ENCODE data around the gene JAML. TPM values are rescaled to one million over a fixed set of nuclear protein-coding genes. Genes with fewer than 3 reads are reported as not detected.
A peak's percentile ranks its signal among the peaks of the same experiment; 100 is the strongest.

Gene JAML
- total RNA-seq, 1 experiment from 2014 or later: not detected

- H3K9me3 Mint-ChIP-seq (ENCODE audit: unreplicated experiment): no peaks in the 10 kb centered on the region
Observed at GRCh38 chr11:118169300-118170140, 55.3 kb downstream of the JAML start.

DNA sequence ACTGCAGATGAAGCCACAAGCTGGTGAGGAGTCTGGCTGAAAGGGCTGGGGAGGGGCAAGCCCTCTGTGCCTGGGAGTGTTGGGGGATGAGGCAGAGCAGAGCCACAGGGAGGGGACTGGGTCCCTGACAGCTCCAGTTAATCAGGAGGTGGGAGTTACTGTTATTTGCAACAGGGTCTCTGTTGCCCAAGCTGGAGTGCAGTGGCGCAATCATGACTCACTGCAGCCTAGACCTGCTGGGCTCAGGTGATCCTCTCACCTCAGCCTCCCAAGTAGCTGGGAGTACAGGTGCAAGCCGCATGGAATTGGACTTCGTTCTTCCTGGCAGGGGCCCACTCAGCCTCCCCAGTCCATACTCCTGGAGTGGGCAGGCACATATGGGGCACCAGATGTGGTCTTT, 56.1 kb downstream of the JAML start:
- BruUV-seq (replicated peaks): no TSS peak
- H3K9me3 Mint-ChIP-seq (ENCODE audit: unreplicated experiment): no peaks in the 10 kb centered on the region
- no peak for TF ChIP-seq CTCF (IDR thresholded peaks at IDR 0.05; ENCODE audit: unreplicated experiment)
- no peak overlapping the region for H3K4me3 Mint-ChIP-seq (ENCODE audit: unreplicated experiment)
- DNase-seq (ENCODE audit: unreplicated experiment): peak; percentile 66
- CTCF ChIA-PET: interaction anchor here (0.6 to 5.6 kb wide), 5 partner anchors 11 to 1608 kb away, joined by 3 to 89 read pairs (median 5); no protein-coding TSS in a partner anchor
- no peak overlapping the region for H3K27ac Mint-ChIP-seq (ENCODE audit: low read depth, unreplicated experiment)
- H3K4me1 Mint-ChIP-seq (ENCODE audit: insufficient read depth, unreplicated experiment): no peaks in the 10 kb centered on the region
- peaks cover 35% of the 10 kb centered on the region for H3K27me3 Mint-ChIP-seq (ENCODE audit: insufficient read depth, unreplicated experiment)
- no peaks in the 10 kb centered on the region for H3K36me3 Mint-ChIP-seq (ENCODE audit: insufficient read depth, unreplicated experiment)
- POLR2A ChIA-PET: no interaction called here
- intact Hi-C loops (cut with micrococcal nuclease): no loop called here

More at GRCh38 chr11:118169300-118170140, 55.3 kb downstream of the JAML start:
- H3K27me3 Mint-ChIP-seq (ENCODE audit: insufficient read depth, unreplicated experiment): peaks cover 31% of the 10 kb centered on the region
- no peak for DNase-seq (ENCODE audit: unreplicated experiment)
- no peak overlapping the region for H3K27ac Mint-ChIP-seq (ENCODE audit: low read depth, unreplicated experiment)
- no peak for TF ChIP-seq CTCF (IDR thresholded peaks at IDR 0.05; ENCODE audit: unreplicated experiment)
- H3K36me3 Mint-ChIP-seq (ENCODE audit: insufficient read depth, unreplicated experiment): no peaks in the 10 kb centered on the region
- no peak overlapping the region for H3K4me3 Mint-ChIP-seq (ENCODE audit: unreplicated experiment)
- intact Hi-C loops (cut with micrococcal nuclease): loop anchor here (10.0 kb wide), 1 partner anchor 365 kb away; no protein-coding TSS in a partner anchor
- ChIA-PET CTCF (interaction anchor here (0.5 to 5.6 kb wide), 9 partner anchors 10 to 1609 kb away, joined by 3 to 89 read pairs (median 4); no protein-coding TSS in a partner anchor), POLR2A (interaction anchor here (1.0 kb wide), 1 partner anchor 13 kb away, joined by 4 read pairs; no protein-coding TSS in a partner anchor)
- H3K4me1 Mint-ChIP-seq (ENCODE audit: insufficient read depth, unreplicated experiment): no peaks in the 10 kb centered on the region
- no TSS peak for BruUV-seq (replicated peaks)

- H3K27ac Mint-ChIP-seq (ENCODE audit: low read depth, unreplicated experiment): no peak overlapping the region
- TF ChIP-seq CTCF (IDR thresholded peaks at IDR 0.05; ENCODE audit: unreplicated experiment): no peak
- no peaks in the 10 kb centered on the region for H3K4me1 Mint-ChIP-seq (ENCODE audit: insufficient read depth, unreplicated experiment)
- BruUV-seq (replicated peaks): no TSS peak
- DNase-seq (ENCODE audit: unreplicated experiment): no peak
- intact Hi-C loops (cut with micrococcal nuclease): no loop called here
- peaks cover 39% of the 10 kb centered on the region for H3K27me3 Mint-ChIP-seq (ENCODE audit: insufficient read depth, unreplicated experiment)
- H3K9me3 Mint-ChIP-seq (ENCODE audit: unreplicated experiment): no peaks in the 10 kb centered on the region
- ChIA-PET POLR2A (no interaction called here), CTCF (interaction anchor here (2.0 to 5.6 kb wide), 3 partner anchors 11 to 30 kb away, joined by 5 to 89 read pairs (median 66); no protein-coding TSS in a partner anchor)
- no peaks in the 10 kb centered on the region for H3K36me3 Mint-ChIP-seq (ENCODE audit: insufficient read depth, unreplicated experiment)
- H3K4me3 Mint-ChIP-seq (ENCODE audit: unreplicated experiment): no peak overlapping the region
Observed at GRCh38 chr11:118168316-118168715, 56.5 kb downstream of the JAML start.

DNA sequence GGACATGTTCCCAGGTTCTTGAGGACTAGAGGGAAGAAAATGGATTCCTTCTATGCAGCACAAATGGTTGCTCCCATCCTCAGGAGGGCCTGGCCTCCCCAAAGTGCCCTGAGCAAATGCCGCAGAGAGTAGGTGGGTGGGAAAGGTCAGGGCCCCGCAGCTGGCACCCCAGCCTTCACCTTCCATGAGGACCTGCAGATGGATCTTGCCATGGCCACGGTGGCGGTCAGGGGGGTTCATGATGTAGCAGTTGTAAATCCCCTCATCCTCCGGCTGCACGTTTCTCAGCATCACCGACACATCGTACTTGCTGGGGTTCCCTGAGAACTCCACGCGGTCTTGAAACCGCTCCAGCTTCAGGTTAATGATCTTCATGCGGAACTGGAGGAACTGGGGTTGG, 56.9 kb downstream of the JAML start:
- peaks cover 43% of the 10 kb centered on the region for H3K27me3 Mint-ChIP-seq (ENCODE audit: insufficient read depth, unreplicated experiment)
- no peak overlapping the region for H3K4me3 Mint-ChIP-seq (ENCODE audit: unreplicated experiment)
- BruUV-seq (replicated peaks): no TSS peak
- TF ChIP-seq CTCF (IDR thresholded peaks at IDR 0.05; ENCODE audit: unreplicated experiment): no peak
- H3K27ac Mint-ChIP-seq (ENCODE audit: low read depth, unreplicated experiment): no peak overlapping the region
- intact Hi-C loops (cut with micrococcal nuclease): no loop called here
- H3K36me3 Mint-ChIP-seq (ENCODE audit: insufficient read depth, unreplicated experiment): no peaks in the 10 kb centered on the region
- H3K9me3 Mint-ChIP-seq (ENCODE audit: unreplicated experiment): no peaks in the 10 kb centered on the region
- DNase-seq (ENCODE audit: unreplicated experiment): no peak
- H3K4me1 Mint-ChIP-seq (ENCODE audit: insufficient read depth, unreplicated experiment): no peaks in the 10 kb centered on the region
- ChIA-PET POLR2A (no interaction called here), CTCF (interaction anchor here (2.0 to 5.1 kb wide), 2 partner anchors 10 to 30 kb away, joined by 5 to 89 read pairs; no protein-coding TSS in a partner anchor)
